Adrenal gland (tissue), 5 donors: ENCODE measurements around the gene EPSTI1.

Source experiments
- CTCF ChIP-seq, 6 experiments: fragments of 450-650 bp in 4 of 6; fragments of 200-600 bp in 2 of 6; sonication (generic) in 1 of 6; IDR thresholded peaks; 1 replicate in 5 of 6; 2 replicates in 1 of 6; pipeline versions ENCODE4 v1.5.1 to v1.8.0; 2016 to 2021; ENCODE audit warnings: antibody characterized with exemption in 6 of 6, mild to moderate bottlenecking in 2 of 6, moderate library complexity in 1 of 6
- POLR2A ChIP-seq, 2 donors: fragments of 450-650 bp; IDR thresholded peaks; one replicate each; pipeline ENCODE4 v1.6.1; 2017; ENCODE audit warnings: antibody characterized with exemption in 2 of 2, mild to moderate bottlenecking in 2 of 2, moderate library complexity in 1 of 2
- donor health status: DM: no; HTN: no; CAD: no.

GRCh38 chr13:42926043-42926442 lies 66.0 kb downstream of the EPSTI1 start:
- TF ChIP-seq CTCF (IDR thresholded peaks at IDR 0.05): no peak
- TF ChIP-seq POLR2A (IDR thresholded peaks at IDR 0.05): no peak
